GM12892 (cell line): ENCODE results near the gene RAB3A.

Experiments used
- DNase-seq: peaks from one replicate; pipeline ENCODE4 v3.0.0; 2011; ENCODE audit not compliant: insufficient read length
- FAIRE-seq: peaks from 2 replicates; lab custom pipeline; 2011; peaks lifted over from hg19 to GRCh38; lab: Jason Lieb, UNC
- POLR2A ChIP-seq: IDR thresholded peaks from 2 replicates; pipeline ENCODE4 v1.6.1; 2011; ENCODE audit warnings: low read depth, low read length, control low read depth
- POLR2AphosphoS5 ChIP-seq: IDR thresholded peaks from 2 replicates; pipeline ENCODE4 v1.6.1; 2011; ENCODE audit warnings: low read depth, low read length, control low read depth
- TAF1 ChIP-seq: IDR thresholded peaks from 2 replicates; pipeline ENCODE4 v1.6.1; 2011; ENCODE audit warnings: low read depth, mild to moderate bottlenecking, control low read depth, low read length, borderline replicate concordance

The RAB3A gene

DNA sequence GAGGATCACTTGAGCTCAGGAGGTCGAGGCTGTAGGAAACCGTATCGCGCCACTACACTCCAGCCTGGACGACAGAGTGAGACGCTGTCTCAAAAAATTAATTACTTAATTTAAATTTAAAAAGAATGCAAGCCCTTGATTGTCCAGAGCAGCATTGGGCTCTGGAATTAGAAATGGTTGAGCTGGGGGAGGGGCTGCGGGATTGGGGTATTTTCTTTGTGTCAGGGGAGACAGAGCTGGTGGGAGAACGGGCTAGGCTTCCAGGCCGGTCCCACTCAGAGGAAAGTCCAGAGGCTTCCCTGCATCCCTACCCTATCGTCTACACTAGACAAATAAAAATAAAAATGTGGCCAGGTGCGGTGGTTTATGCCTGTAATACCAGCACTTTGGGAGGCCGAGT lies 2.2 kb upstream of the RAB3A start:
- TF ChIP-seq POLR2AphosphoS5 (no peak), TAF1 (no peak), POLR2A (no peak)
- FAIRE-seq (no peak), DNase-seq (no peak)

DNA sequence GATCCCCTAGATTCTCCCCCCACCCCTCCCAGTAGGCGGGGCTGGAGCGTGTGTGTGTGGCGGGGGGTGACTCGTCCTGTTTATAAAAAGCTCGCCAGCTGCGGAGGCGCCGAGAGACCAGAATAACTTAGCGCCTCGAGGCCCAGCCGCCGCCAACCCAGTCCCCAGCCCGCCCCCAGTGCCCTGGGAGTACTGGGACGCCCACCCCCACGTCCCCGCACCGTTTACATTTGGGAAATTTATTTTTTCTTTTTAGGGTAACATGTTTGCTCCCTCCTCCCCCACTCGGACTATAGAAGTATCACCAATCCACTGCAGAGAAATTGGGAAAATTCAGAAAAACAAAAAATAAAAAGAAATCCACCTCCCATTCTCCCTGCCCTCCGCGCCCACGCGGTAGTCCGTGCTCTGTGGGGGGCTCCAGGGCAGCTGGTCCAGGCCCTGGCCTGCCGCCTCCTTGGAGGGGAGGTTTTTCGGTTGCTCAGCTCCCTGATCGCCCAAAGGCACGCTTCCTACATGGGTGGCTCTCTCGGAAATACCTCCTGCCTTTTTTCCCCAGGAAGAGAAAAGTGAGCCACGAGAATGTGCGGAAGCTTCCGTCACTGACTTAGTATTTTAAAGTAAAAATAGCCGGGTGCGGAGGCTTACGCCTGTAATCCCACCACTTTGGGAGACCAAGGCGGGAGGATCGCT lies 1.5 kb upstream of the RAB3A start:
- DNase-seq (no peak), FAIRE-seq (peak; percentile 9)
- TF ChIP-seq TAF1 (no peak), POLR2AphosphoS5 (no peak), POLR2A (no peak)

DNA sequence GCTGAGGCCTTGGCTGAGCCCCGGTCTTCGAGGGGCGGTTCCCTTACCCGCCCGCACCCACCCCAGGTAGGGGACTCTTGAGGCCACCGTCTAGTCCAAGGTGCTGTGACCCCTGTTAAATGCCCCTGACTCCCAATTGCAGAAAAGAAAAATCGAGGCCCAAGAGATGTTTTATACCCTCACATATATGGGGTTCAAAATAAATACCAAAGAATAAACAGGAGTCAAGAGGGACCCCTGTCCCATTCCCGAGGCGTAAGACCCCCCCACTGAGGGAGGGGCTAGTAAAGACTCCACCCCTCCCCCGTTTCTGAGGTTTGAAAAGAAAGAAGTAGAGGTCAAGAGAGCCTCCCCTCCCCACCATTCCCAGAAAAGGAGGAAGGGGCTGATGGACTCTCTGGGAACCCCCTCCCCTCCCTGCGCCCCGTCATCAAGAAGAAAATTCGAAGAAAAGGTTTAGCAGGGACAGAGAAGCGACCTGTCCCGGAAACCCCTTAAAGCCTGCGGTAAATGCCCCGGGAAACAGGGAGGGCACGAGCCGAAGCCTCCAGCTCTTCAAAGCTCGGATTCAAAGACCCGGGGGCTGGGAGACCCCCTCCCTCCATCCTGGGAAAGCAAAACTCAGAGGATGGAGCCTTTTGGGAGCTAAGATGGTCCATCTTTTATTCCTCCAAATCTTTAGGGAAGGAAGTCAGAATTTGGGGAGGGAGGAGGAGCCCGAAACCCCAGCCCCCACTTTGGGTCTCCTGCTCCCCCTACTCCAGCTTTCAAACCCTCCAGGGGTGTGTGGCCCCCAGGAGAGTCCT lies 755 bp upstream of the RAB3A start:
- FAIRE-seq (no peak), DNase-seq (no peak)
- TF ChIP-seq TAF1 (no peak), POLR2AphosphoS5 (no peak), POLR2A (no peak)

DNA sequence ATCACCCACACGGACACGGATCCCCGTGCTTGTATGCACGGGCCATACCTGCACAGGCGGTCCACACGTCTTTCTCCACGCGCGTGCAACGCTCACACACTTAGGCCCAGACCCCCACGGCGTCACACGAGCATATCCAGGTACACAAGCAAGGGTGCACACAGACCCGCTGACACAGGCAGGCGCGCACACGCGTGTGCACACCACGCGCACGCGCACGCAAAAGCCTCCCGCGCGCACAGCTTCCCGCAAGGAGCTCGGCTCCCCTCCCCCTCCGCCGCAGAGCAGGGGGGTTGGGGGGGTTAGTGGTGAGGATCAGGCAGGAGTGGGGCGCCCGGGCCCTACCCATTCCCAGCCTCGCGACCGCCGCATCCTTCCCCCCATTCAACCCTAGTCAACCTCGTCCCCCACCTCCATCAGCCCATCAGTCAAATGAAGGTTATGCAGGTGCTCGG lies 407 bp downstream of the RAB3A start:
- no peak for TF ChIP-seq POLR2A
- no peak for TF ChIP-seq POLR2AphosphoS5
- TF ChIP-seq TAF1 = no peak
- FAIRE-seq = peak; percentile 71
- DNase-seq = no peak

DNA sequence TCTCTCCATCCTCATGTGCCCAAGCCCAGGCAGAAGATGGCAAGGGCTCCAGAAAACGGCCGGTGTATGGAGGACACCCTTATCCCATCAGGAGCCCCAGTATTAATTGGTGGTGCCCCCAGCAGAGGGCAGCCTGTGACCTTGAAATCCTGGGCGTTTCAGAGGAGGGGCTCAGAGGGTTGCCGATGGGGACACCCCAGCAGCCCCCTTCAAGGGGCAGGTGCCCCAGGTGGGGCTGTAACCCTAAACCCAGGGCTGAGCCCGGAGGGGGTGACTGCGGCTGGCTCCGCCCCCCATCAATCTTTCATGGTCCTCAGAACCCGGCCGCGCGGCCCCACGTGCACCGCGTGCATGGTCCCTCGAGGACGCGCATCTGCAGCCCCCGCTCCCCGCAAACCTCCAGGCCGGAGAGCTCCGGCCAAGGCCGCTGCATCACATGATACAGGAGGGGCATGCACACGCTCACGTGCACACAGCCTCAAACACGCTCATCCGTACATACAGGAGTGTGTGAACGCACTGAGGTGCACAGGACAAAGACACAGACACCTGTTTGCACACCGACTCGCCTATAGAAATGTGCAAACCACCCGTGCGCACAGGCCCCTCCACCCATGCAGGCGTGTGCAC lies 949 bp downstream of the RAB3A start:
- DNase-seq (no peak), FAIRE-seq (peak; percentile 17)
- TF ChIP-seq POLR2AphosphoS5 (no peak), POLR2A (no peak), TAF1 (no peak)

DNA sequence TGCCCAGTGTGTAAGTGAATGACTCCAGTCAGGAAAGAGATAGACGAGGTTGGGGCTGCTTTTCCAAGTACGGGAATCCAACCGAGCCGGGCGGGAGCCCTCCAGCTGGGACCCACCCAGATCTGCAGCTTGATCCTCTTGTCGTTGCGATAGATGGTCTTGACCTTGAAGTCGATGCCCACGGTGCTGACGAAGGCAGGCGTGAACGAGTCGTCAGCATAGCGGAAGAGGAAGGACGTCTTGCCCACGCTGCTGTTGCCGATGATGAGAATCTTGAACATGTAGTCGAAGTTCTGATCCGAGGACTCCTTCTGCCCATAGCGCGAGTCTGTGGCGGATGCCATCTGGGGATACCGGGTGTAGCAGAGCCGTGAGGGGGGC lies 1.5 kb downstream of the RAB3A start:
- FAIRE-seq (no peak), DNase-seq (no peak)
- TF ChIP-seq POLR2AphosphoS5 (no peak), POLR2A (no peak), TAF1 (no peak)

DNA sequence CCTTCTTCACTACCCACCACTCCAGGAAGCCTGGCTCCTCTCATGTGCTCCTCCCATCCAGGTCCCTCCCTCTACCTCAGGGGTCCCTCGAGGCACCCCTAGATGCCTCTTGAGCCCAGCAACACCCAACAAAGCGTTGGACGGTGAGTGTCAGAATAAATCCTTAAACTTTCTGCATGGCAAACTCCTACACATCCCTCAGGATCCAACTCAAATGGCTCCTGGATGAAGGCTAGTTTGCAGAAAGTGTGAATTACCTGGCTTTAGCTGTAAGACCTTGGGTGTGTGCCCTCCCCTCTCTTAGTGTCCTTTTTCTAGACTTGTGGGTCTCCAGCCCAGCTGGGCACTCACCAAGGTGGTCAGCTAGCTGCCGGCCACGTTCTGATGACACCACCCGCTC lies 5.5 kb downstream of the RAB3A start:
- no peak for DNase-seq
- no peak for TF ChIP-seq POLR2A
- TF ChIP-seq POLR2AphosphoS5 = no peak
- TF ChIP-seq TAF1 = no peak
- no peak for FAIRE-seq

DNA sequence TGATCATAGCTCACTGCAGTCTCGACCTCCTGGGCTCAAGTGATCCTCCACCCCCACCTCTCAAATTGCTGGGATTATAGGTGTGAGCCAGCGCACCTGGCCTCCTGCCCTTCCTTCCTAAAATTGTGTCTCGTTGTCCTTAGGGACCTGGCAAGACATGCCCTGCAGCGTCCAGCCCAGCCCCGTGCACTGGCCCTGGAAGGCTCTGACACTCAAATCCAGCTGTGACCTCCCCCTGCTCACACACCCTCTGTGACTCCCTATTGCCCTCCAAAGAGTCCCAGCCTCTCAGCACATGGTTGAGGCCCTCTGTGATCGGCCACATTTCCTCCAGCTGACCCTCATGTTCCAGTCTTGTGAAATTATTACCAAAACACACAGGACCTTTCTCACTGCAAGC lies 5.9 kb downstream of the RAB3A start:
- TF ChIP-seq POLR2AphosphoS5 (no peak), TAF1 (no peak), POLR2A (no peak)
- no peak for FAIRE-seq

DNA sequence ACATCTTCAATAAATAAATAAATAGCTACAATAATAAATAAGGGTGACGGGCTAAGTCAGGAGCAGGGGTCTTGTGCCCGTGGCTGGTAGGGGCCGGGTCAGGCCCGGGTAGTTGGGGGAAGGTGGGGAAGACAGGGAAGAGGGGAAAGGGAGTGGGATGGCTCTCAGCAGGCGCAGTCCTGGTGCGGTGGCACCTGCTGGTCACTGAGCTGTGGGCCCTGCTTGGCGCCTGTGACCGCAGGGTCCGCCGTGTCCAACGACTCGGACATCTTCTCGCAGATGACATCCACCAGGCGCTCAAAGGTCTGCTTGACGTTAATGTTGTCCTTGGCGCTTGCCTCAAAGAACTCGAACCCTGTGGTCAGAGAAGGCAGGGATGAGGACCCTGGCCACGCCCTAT lies 6.5 kb downstream of the RAB3A start:
- FAIRE-seq (no peak), DNase-seq (no peak)
- no peak for TF ChIP-seq TAF1
- no peak for TF ChIP-seq POLR2A
- TF ChIP-seq POLR2AphosphoS5 = no peak

More for the DNA sequence above, 5.9 kb downstream of the RAB3A start:
- no peak for DNase-seq

DNA sequence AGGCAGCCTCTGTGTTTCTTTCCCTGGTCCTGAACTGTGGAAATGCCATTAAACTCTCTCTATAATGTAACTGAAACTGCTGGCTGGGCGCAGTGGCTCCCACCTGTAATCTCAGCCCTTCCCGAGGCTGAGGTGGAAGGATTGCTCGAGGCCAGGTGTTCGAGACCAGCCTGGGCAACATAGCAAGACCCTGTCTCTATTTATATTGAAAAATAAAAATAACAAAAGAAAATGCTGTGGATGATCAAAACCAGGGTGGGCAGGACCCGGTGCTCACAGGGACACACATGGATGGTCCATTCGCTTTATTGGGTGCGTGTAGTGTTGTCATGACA lies 7.4 kb downstream of the RAB3A start:
- no peak for TF ChIP-seq TAF1
- no peak for TF ChIP-seq POLR2AphosphoS5
- no peak for TF ChIP-seq POLR2A
- DNase-seq = no peak
- no peak for FAIRE-seq

DNA sequence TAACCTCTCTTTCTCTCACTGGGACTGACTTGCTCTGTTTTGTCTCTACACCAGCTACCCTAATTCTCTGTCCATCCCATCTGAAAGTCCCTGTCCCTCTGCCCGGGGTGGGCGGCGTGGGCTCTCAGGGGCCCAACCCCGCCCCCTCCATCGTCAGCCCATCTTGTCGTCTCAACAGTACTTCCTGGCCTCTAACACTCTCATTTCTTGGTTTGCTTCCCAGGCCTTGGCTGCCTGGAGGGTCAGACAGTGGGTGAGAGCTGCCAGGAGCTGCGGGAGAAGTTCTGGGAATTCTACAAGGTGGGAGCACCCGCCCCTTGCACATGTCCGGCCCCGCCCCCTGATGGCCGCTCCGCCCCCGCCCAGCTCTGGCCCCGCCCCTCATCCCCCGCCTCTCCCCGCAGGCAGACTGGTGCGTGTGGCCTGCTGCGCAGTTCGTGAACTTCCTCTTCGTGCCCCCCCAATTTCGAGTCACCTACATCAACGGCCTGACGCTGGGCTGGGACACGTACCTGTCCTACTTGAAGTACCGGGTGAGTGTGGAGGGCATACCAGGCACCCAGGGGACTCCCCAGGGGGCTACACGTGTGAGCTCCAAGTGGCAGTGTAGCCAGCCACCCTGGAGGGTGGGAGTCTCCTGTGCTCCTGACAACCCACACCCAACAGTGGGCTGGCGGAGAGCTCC lies 9.1 kb downstream of the RAB3A start:
- peak; percentile 60 for DNase-seq
- peak; percentile 85 for FAIRE-seq
- no peak for TF ChIP-seq TAF1
- no peak for TF ChIP-seq POLR2AphosphoS5
- TF ChIP-seq POLR2A = no peak
